Left cardiac atrium (tissue), 4 donors: Measurements from ENCODE around the gene PKM. TPM values are rescaled to one million over a fixed set of nuclear protein-coding genes. Genes with fewer than 3 reads are reported as not detected.
A peak's percentile ranks its signal among the peaks of the same experiment; 100 is the strongest.
"Not testable (repeated sequence)": the region's sequence is repeated elsewhere in the genome, so short reads cannot be mapped to it uniquely, and the experiment has no call there.

Source experiments
- ATAC-seq, 2 donors: fragments of 200-7000 bp; cut with Tn5 transposase; one replicate each; pipeline ENCODE4 v1.9.1; 2020; ENCODE audit warnings: mild to moderate bottlenecking in 2 of 2, moderate library complexity in 2 of 2
- DNase-seq: peaks from one replicate; pipeline ENCODE4 v3.0.0-alpha.2; 2020
- intact Hi-C, 2 donors: fragments of 100-400 bp; cut with DNase I; formaldehyde crosslinking; loops; one replicate each; pipeline versions ENCODE4 v1.14.1 to v1.15.1; 2022 to 2023
- total RNA-seq, 2 donors: library from RNA; stranded (reverse); fragmentation: NEBNext Ultra II Directional; extraction: Animal tissue kit (Norgen Biotek cat#: 25700); gene quantifications; one replicate each; pipeline ENCODE4 v1.2.1, GENCODE V29; 2021
- donor health status: DM: no; HTN: yes; CAD: no.
- donor health status: DM: no; HTN: yes; CAD: no; lungs with severe emphysema.
- donor health status: DM: yes; HTN: yes; CAD: no.
- donor health status: Dilated cardiomyopathy.

Gene PKM
- total RNA-seq, 2 donors from 2014 or later, result 881 to 1,100 TPM

- ATAC-seq (no peak), DNase-seq (no peak)
- intact Hi-C loops, result no loop called here
Measured at GRCh38 chr15:72189250-72189902, 41.6 kb downstream of the PKM start.

GRCh38 chr15:72184165-72184811 is 46.7 kb downstream of the PKM start:
- intact Hi-C loops, result no loop called here
- DNase-seq, result peak; percentile 45
- peak; percentile 69 to 83 for ATAC-seq

GRCh38 chr15:72183781-72184164 is 47.2 kb downstream of the PKM start:
- intact Hi-C loops, result no loop called here
- DNase-seq (no peak), ATAC-seq (peak in 1 of 2 donors; percentile 7)

- ATAC-seq, result no peak
- intact Hi-C loops, result no loop called here
- DNase-seq, result no peak
Measured at GRCh38 chr15:72182673-72183072, 48.3 kb downstream of the PKM start.

- DNase-seq (no peak), ATAC-seq (no peak)
- intact Hi-C loops, result no loop called here
Measured at GRCh38 chr15:72182244-72182643, 48.7 kb downstream of the PKM start.

GRCh38 chr15:72180761-72181324 is 50.1 kb downstream of the PKM start:
- DNase-seq (no peak), ATAC-seq (no peak)
- intact Hi-C loops, result no loop called here

- ATAC-seq (peak; percentile 25 to 48), DNase-seq (peak; percentile 47)
- intact Hi-C loops, result no loop called here
Measured at GRCh38 chr15:72179950-72180581, 50.9 kb downstream of the PKM start.

- intact Hi-C loops, result no loop called here
- ATAC-seq, result no peak
Measured at GRCh38 chr15:72178976-72179585, 51.9 kb downstream of the PKM start.

GRCh38 chr15:72176743-72177142 is 54.2 kb downstream of the PKM start:
- ATAC-seq (no peak), DNase-seq (no peak)
- intact Hi-C loops, result no loop called here

More at GRCh38 chr15:72178976-72179585, 51.9 kb downstream of the PKM start:
- DNase-seq, result no peak

GRCh38 chr15:72176159-72176558 is 54.8 kb downstream of the PKM start:
- no peak for DNase-seq
- intact Hi-C loops, result no loop called here
- ATAC-seq, result peak; percentile 12 to 43

- no peak for ATAC-seq
- no peak for DNase-seq
Measured at GRCh38 chr15:72175186-72176044, 55.6 kb downstream of the PKM start.

GRCh38 chr15:72174551-72175165 is 56.3 kb downstream of the PKM start:
- intact Hi-C loops, result no loop called here
- DNase-seq, result no peak
- no peak for ATAC-seq

More at GRCh38 chr15:72175186-72176044, 55.6 kb downstream of the PKM start:
- intact Hi-C loops, result no loop called here

GRCh38 chr15:72173864-72174550 is 57.0 kb downstream of the PKM start:
- no peak for DNase-seq
- intact Hi-C loops, result no loop called here
- no peak for ATAC-seq

GRCh38 chr15:72173401-72173800 is 57.6 kb downstream of the PKM start:
- ATAC-seq (no peak), DNase-seq (no peak)
- intact Hi-C loops, result no loop called here

- DNase-seq (no peak), ATAC-seq (no peak)
- intact Hi-C loops, result no loop called here
Measured at GRCh38 chr15:72172796-72173195, 58.2 kb downstream of the PKM start.

GRCh38 chr15:72171978-72172377 is 59.0 kb downstream of the PKM start:
- ATAC-seq, intact Hi-C loops, DNase-seq: not testable (repeated sequence)

- no peak for ATAC-seq
- intact Hi-C loops, result no loop called here
- DNase-seq, result no peak
Measured at GRCh38 chr15:72170691-72171090, 60.3 kb downstream of the PKM start.
